ENCODE data around the gene IGFBP5.

The IGFBP5 gene

DNA sequence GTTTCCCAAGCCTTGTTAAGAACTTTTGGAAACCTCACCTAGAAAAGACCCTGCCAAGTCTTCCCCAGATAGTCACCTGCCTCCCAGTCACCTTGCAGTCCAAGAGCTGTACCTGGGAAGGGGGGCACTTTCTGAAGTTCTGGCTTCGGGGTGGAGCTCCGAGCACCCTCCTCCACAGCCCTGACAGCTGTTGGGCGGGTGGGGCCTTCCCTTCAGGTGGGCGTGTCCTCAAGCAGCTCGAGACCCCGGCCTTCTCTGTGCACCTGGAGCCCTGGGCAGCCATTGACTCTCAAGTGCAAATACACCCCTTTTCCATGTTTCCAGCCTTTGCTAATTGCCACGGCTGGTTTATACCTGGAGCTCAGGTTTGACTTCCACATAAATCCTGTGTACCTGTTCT, 37.0 kb upstream of the IGFBP5 start:
- Histone ChIP-seq H3K9me3 (ENCODE audit: control insufficient read depth, insufficient read depth, low read length) (no peaks in the 10 kb centered on the region), H3K4me3 (ENCODE audit: low read length) (no peak overlapping the region), H3K36me3 (ENCODE audit: control insufficient read depth, insufficient read depth, low read length) (no peaks in the 10 kb centered on the region), H3K4me1 (ENCODE audit: control insufficient read depth, insufficient read depth, low read length) (no peaks in the 10 kb centered on the region), H3K27me3 (ENCODE audit: control insufficient read depth, insufficient read depth, low read length) (no peaks in the 10 kb centered on the region), H3K27ac (ENCODE audit: low read length) (no peak overlapping the region)
- no CpG with 5 or more reads among the region's 7 CpGs for WGBS (ENCODE audit: insufficient coverage, insufficient read length)
- DNase-seq (ENCODE audit: low read depth, low spot score): no peak

GRCh38 chr2:216731465-216731864, 36.1 kb upstream of the IGFBP5 start:
- Histone ChIP-seq H3K36me3 (ENCODE audit: control insufficient read depth, insufficient read depth, low read length) (no peaks in the 10 kb centered on the region), H3K9me3 (ENCODE audit: control insufficient read depth, insufficient read depth, low read length) (no peaks in the 10 kb centered on the region), H3K4me3 (ENCODE audit: low read length) (no peak overlapping the region), H3K4me1 (ENCODE audit: control insufficient read depth, insufficient read depth, low read length) (no peaks in the 10 kb centered on the region), H3K27ac (ENCODE audit: low read length) (no peak overlapping the region), H3K27me3 (ENCODE audit: control insufficient read depth, insufficient read depth, low read length) (no peaks in the 10 kb centered on the region)
- no CpG with 5 or more reads among the region's 5 CpGs for WGBS (ENCODE audit: insufficient coverage, insufficient read length)
- no peak for DNase-seq (ENCODE audit: low read depth, low spot score)

DNA sequence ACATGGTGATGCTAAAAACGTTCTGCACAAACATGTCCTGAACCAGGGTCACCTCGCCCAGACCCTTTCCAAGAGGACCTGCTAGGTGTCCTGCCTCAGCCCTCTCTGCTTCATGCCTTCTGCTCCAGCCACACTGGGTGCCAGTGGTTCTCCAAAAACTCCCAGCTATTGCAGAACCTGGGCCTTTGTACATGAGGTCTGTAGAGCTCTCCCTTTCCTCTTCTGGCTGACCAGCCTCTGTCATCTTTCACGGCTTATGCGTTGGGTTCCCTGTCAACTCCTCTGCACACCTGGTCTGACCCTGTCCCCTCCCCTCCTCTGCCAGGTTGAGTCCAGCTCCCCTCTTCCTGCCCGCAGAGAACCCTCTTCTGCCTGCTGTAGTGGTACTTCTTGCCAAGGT, 35.5 kb upstream of the IGFBP5 start:
- Histone ChIP-seq H3K36me3 (ENCODE audit: control insufficient read depth, insufficient read depth, low read length) (no peaks in the 10 kb centered on the region), H3K27me3 (ENCODE audit: control insufficient read depth, insufficient read depth, low read length) (no peaks in the 10 kb centered on the region), H3K27ac (ENCODE audit: low read length) (no peak overlapping the region), H3K4me3 (ENCODE audit: low read length) (no peak overlapping the region), H3K9me3 (ENCODE audit: control insufficient read depth, insufficient read depth, low read length) (no peaks in the 10 kb centered on the region), H3K4me1 (ENCODE audit: control insufficient read depth, insufficient read depth, low read length) (no peaks in the 10 kb centered on the region)
- DNase-seq (ENCODE audit: low read depth, low spot score): no peak
- no CpG with 5 or more reads among the region's 5 CpGs for WGBS (ENCODE audit: insufficient coverage, insufficient read length)

- no CpG with 5 or more reads among the region's 8 CpGs for WGBS (ENCODE audit: insufficient coverage, insufficient read length)
- Histone ChIP-seq H3K4me1 (ENCODE audit: control insufficient read depth, insufficient read depth, low read length) (no peaks in the 10 kb centered on the region), H3K27ac (ENCODE audit: low read length) (no peak overlapping the region), H3K36me3 (ENCODE audit: control insufficient read depth, insufficient read depth, low read length) (no peaks in the 10 kb centered on the region), H3K9me3 (ENCODE audit: control insufficient read depth, insufficient read depth, low read length) (no peaks in the 10 kb centered on the region), H3K4me3 (ENCODE audit: low read length) (no peak overlapping the region), H3K27me3 (ENCODE audit: control insufficient read depth, insufficient read depth, low read length) (no peaks in the 10 kb centered on the region)
- DNase-seq (ENCODE audit: low read depth, low spot score): no peak
Observed at GRCh38 chr2:216727346-216728122, 32.2 kb upstream of the IGFBP5 start.

DNA sequence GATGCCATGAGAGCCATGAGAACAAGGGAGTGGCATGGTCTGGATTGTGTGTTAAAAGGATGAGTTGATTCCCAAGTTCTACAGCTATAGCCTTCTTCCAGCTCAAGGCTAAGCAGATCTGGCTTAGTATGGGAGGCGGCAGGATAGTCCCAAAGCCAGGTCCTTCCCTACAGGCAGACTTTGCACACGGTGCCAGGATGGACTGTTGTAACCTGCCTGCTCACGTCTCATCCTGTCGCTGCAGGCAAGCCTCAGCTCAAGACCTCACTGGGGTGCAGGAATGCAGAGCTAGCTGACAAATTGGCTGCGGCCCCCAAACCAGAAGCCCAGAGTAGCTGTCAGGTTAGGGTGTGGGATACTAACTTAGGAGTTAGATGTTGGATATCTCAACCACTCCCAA, 28.8 kb upstream of the IGFBP5 start:
- H3K27ac ChIP-seq (ENCODE audit: low read length): no peak overlapping the region
- no CpG with 5 or more reads among the region's 5 CpGs for WGBS (ENCODE audit: insufficient coverage, insufficient read length)
- no peaks in the 10 kb centered on the region for H3K36me3 ChIP-seq (ENCODE audit: control insufficient read depth, insufficient read depth, low read length)
- no peaks in the 10 kb centered on the region for H3K9me3 ChIP-seq (ENCODE audit: control insufficient read depth, insufficient read depth, low read length)
- H3K27me3 ChIP-seq (ENCODE audit: control insufficient read depth, insufficient read depth, low read length): no peaks in the 10 kb centered on the region
- DNase-seq (ENCODE audit: low read depth, low spot score): no peak
- no peak overlapping the region for H3K4me3 ChIP-seq (ENCODE audit: low read length)
- no peaks in the 10 kb centered on the region for H3K4me1 ChIP-seq (ENCODE audit: control insufficient read depth, insufficient read depth, low read length)

DNA sequence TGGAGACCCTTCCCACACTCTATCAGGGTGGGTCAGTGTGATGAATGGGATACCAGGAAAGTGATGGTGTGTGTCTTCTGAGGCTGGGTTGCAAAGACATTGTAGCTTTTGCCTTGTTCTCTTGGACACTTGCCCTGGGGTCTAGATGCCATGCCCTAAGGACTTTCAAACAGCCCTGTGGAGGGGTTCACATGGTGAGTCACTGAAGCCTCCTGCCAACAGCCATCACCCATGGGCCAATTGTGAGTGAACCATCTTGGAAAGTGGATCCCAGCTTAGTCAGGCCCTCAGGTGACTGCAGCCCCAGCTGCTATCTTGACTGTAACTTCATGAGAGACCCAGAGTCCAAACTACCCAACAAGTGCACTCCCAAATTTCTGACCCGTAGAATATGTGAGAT, 25.8 kb upstream of the IGFBP5 start:
- H3K27ac ChIP-seq (ENCODE audit: low read length): no peak overlapping the region
- no peaks in the 10 kb centered on the region for H3K27me3 ChIP-seq (ENCODE audit: control insufficient read depth, insufficient read depth, low read length)
- no peak for DNase-seq (ENCODE audit: low read depth, low spot score)
- no peak overlapping the region for H3K4me3 ChIP-seq (ENCODE audit: low read length)
- no peaks in the 10 kb centered on the region for H3K36me3 ChIP-seq (ENCODE audit: control insufficient read depth, insufficient read depth, low read length)
- no peaks in the 10 kb centered on the region for H3K9me3 ChIP-seq (ENCODE audit: control insufficient read depth, insufficient read depth, low read length)
- no CpG with 5 or more reads among the region's 1 CpG for WGBS (ENCODE audit: insufficient coverage, insufficient read length)
- no peaks in the 10 kb centered on the region for H3K4me1 ChIP-seq (ENCODE audit: control insufficient read depth, insufficient read depth, low read length)

DNA sequence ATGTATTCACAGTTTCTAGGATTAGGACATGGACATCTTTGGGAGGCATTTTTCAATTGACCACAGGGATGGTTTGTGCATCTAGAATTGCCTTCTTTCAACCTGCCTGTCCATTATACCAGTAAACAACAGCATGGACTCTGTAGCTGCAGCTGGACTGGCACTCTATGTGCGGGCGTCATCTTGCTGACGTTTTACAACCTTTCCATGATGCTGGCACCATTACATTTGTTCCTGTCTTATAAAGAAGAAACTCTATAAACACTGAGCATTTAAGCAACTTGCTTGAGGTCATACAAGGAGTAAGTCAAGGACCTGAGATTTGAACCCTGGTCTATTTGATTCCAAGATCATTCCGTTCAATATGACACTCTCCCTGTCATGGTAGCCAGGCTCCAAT, 25.4 kb upstream of the IGFBP5 start:
- Histone ChIP-seq H3K27me3 (ENCODE audit: control insufficient read depth, insufficient read depth, low read length) (no peaks in the 10 kb centered on the region), H3K27ac (ENCODE audit: low read length) (no peak overlapping the region), H3K4me1 (ENCODE audit: control insufficient read depth, insufficient read depth, low read length) (no peaks in the 10 kb centered on the region), H3K9me3 (ENCODE audit: control insufficient read depth, insufficient read depth, low read length) (no peaks in the 10 kb centered on the region), H3K4me3 (ENCODE audit: low read length) (no peak overlapping the region), H3K36me3 (ENCODE audit: control insufficient read depth, insufficient read depth, low read length) (no peaks in the 10 kb centered on the region)
- no peak for DNase-seq (ENCODE audit: low read depth, low spot score)
- no CpG with 5 or more reads among the region's 4 CpGs for WGBS (ENCODE audit: insufficient coverage, insufficient read length)

DNA sequence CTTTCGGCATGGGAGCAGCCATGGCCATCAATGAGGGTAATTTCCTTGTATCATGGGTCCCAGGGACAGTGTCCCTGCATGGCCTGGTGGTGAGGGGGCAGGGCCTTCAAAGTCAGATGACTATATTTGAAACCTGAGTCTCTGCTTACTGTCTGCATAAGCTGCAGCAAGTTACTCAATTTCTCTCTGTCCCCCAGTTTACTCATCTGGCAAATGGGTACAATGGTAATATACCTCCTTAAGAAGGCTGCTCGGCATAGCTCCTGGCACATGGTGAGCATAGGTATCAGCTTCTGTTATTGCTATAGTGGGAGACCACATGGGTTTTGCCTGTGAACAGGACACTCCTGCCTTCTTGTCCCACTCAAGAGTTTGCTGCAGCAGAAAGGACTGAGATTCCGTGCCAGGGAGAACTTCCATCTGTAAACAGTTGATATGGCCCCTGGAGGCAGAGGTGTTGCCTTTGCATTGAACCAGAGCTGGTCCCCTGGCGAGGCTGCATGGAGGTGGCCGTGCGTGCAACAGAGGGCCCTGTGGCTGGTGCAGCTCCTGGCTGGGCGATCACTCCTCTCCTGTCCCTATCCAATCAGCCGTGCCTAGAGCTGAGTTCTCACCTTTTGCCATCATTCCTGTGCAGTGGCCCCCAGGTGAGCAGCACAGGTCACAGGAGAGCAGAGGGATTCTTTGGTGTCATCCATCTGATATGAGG, 22.7 kb upstream of the IGFBP5 start:
- no CpG with 5 or more reads among the region's 8 CpGs for WGBS (ENCODE audit: insufficient coverage, insufficient read length)

GRCh38 chr2:216717491-216717901, 22.1 kb upstream of the IGFBP5 start:
- no peak overlapping the region for H3K27ac ChIP-seq (ENCODE audit: low read length)
- H3K4me3 ChIP-seq (ENCODE audit: low read length): no peak overlapping the region
- no peaks in the 10 kb centered on the region for H3K36me3 ChIP-seq (ENCODE audit: control insufficient read depth, insufficient read depth, low read length)
- no CpG with 5 or more reads among the region's 4 CpGs for WGBS (ENCODE audit: insufficient coverage, insufficient read length)
- no peak for DNase-seq (ENCODE audit: low read depth, low spot score)
- no peaks in the 10 kb centered on the region for H3K9me3 ChIP-seq (ENCODE audit: control insufficient read depth, insufficient read depth, low read length)
- H3K27me3 ChIP-seq (ENCODE audit: control insufficient read depth, insufficient read depth, low read length): no peaks in the 10 kb centered on the region
- no peaks in the 10 kb centered on the region for H3K4me1 ChIP-seq (ENCODE audit: control insufficient read depth, insufficient read depth, low read length)

More for the DNA sequence above, 22.7 kb upstream of the IGFBP5 start:
- H3K36me3 ChIP-seq (ENCODE audit: control insufficient read depth, insufficient read depth, low read length): no peaks in the 10 kb centered on the region
- no peak overlapping the region for H3K4me3 ChIP-seq (ENCODE audit: low read length)
- H3K27ac ChIP-seq (ENCODE audit: low read length): no peak overlapping the region
- no peaks in the 10 kb centered on the region for H3K4me1 ChIP-seq (ENCODE audit: control insufficient read depth, insufficient read depth, low read length)
- H3K27me3 ChIP-seq (ENCODE audit: control insufficient read depth, insufficient read depth, low read length): no peaks in the 10 kb centered on the region
- no peak for DNase-seq (ENCODE audit: low read depth, low spot score)
- H3K9me3 ChIP-seq (ENCODE audit: control insufficient read depth, insufficient read depth, low read length): no peaks in the 10 kb centered on the region

DNA sequence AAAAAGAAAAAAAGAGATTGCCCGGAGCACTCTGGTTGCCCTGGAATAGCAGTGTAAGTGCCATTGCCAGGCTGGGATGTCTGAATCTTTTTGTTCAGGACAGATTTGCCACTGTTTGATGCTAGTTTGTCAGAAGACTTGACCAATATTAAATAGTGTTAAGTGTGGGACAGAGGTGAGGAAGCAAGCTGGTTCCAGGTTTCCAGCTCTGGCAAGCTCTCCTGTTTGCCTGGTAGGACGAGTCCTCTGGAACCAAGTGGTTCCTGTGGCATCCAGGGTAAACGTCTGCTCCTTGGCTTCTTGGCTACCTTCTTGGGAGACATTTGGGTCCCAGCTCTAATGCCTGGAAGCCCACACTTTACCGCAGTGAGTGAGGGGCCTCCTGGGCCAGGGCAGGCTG, 20.8 kb upstream of the IGFBP5 start:
- no peaks in the 10 kb centered on the region for H3K9me3 ChIP-seq (ENCODE audit: control insufficient read depth, insufficient read depth, low read length)
- WGBS (ENCODE audit: insufficient coverage, insufficient read length): no CpG with 5 or more reads among the region's 4 CpGs
- no peaks in the 10 kb centered on the region for H3K27me3 ChIP-seq (ENCODE audit: control insufficient read depth, insufficient read depth, low read length)
- H3K27ac ChIP-seq (ENCODE audit: low read length): no peak overlapping the region
- H3K4me3 ChIP-seq (ENCODE audit: low read length): no peak overlapping the region
- no peak for DNase-seq (ENCODE audit: low read depth, low spot score)
- no peaks in the 10 kb centered on the region for H3K4me1 ChIP-seq (ENCODE audit: control insufficient read depth, insufficient read depth, low read length)
- H3K36me3 ChIP-seq (ENCODE audit: control insufficient read depth, insufficient read depth, low read length): no peaks in the 10 kb centered on the region
